WTC11 (cell line): ENCODE measurements around the gene PTPRN2.

Source experiments
- CTCF ChIP-seq: fragments of 200-600 bp; IDR thresholded peaks from 2 replicates; pipeline ENCODE4 v1.8.0; 2022; ENCODE audit warnings: antibody characterized with exemption
- ETV6 ChIP-seq: sonication (generic); formaldehyde crosslinking; IDR thresholded peaks from 2 replicates; pipeline ENCODE4 v1.8.1; 2022; ENCODE audit warnings: mild to moderate bottlenecking, missing genetic modification reagents
- HMGXB4 ChIP-seq: sonication (generic); formaldehyde crosslinking; IDR thresholded peaks from 2 replicates; pipeline ENCODE4 v1.8.1; 2023; ENCODE audit warnings: mild to moderate bottlenecking, moderate library complexity, missing genetic modification reagents
- SMAD4 ChIP-seq: sonication (generic); formaldehyde crosslinking; IDR thresholded peaks from 2 replicates; pipeline ENCODE4 v1.8.0; 2022; ENCODE audit warnings: mild to moderate bottlenecking, missing genetic modification reagents

GRCh38 chr7:158518980-158519632 lies 68.5 kb downstream of the PTPRN2 start:
- TF ChIP-seq ETV6 (CRISPR knock-in tag) (no peak), CTCF (no peak), HMGXB4 (CRISPR knock-in tag) (no peak), SMAD4 (CRISPR knock-in tag) (no peak)
